ENCODE results near the gene CCDC183. TPM values are rescaled to one million over a fixed set of nuclear protein-coding genes. Genes with fewer than 3 reads are reported as not detected.
"Not testable (repeated sequence)": the region's sequence is repeated elsewhere in the genome, so short reads cannot be mapped to it uniquely, and the experiment has no call there.

CCDC183 gene
- total and polyA plus RNA-seq, 10 donors, result 0.41 to 1.6 (median 0.69) TPM

DNA sequence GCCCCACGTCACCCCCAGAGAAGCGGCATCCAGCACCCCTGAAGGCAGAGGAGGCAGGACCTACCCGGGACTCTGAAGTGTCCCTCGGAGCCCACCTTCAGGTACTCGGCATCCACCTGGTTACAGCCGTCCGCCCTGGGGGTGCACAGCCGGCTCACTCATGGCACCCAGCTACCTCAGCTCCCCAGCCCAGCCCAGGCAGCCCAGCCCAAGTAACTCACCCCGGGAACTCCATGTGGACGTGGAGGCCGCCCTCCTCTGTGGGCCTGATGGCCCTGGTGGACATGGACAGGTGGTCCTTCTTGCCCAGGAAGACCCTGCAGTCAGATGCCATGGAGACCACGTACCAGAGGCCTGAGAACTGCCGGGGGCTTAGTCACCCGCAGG lies 32.5 kb upstream of the CCDC183 start:
- intact Hi-C loops (cut with DNase I; ENCODE audit: low total_unique reads), result no loop called here
- TF ChIP-seq POLR2A (IDR thresholded peaks at IDR 0.05) (no peak), POLR2AphosphoS5 (IDR thresholded peaks at IDR 0.05) (no peak), CTCF (IDR thresholded peaks at IDR 0.05 in 8 of 11, conservative IDR thresholded peaks at IDR 0.05 in 3 of 11) (no peak)
- no peak for DNase-seq
- Histone ChIP-seq H3K36me3 (no peaks in the 10 kb centered on the region), H3K27me3 (replicated peaks in 1 of 7) (peaks cover 0 to 68% (median 8%) of the 10 kb centered on the region in 7 donors), H3K9me3 (no peaks in the 10 kb centered on the region), H3K4me3 (no peak overlapping the region), H3K27ac (no peak overlapping the region), H3K4me1 (peaks cover 0 to 69% (median 27%) of the 10 kb centered on the region in 6 donors)
- WGBS, 5 donors, result 83 to 96% (median 84%) methylated on average over 8 to 14 of the region's 14 CpGs

DNA sequence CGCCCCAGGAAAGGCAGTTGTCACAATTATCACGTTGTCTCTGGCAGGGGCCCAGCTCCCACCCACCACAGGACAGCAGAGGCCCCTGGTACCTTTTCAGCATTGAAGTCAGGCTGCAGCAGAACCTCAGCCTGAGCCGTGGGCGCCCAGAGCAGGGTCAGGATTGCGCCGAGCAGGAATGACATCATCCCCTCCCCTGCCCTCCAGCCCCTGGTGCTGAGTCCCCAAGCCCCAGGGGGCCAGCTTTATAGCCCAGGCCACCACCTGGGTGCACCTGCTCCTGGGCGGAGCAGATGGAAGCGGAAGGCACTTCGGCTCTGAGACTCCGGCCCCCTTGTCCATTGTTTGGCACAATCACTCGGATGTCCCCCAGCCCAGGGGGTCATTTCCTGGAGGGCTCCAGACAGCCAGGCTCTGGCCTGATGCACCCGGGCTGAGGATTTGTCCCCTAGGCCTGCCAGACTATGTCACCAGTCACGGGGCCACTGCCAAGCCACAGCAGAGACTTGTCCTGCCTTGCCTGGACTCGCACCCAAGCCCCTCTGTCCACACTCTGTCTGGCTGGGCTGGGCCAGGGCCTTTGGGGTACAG lies 31.7 kb upstream of the CCDC183 start, which contains the start of gene LCN15:
Gene LCN15, minus strand, starts transcription at position 218 of the 591 bp plus-strand sequence. Its CDS starts 30 bp downstream, at position 188.
- Histone ChIP-seq H3K27ac (peak within 1 kb of the TSS in 1 of 8 donors; percentile 34), H3K4me1 (peaks cover 0 to 61% (median 25%) of the 10 kb centered on the region in 6 donors), H3K9me3 (no peaks in the 10 kb centered on the region), H3K27me3 (replicated peaks in 1 of 7) (peaks cover 0 to 70% (median 8%) of the 10 kb centered on the region in 7 donors), H3K4me3 (no peak within 1 kb of the TSS), H3K36me3 (no peaks in the 10 kb centered on the region)
- intact Hi-C loops (cut with DNase I; ENCODE audit: low total_unique reads), result no loop called here
- 60 to 82% (median 73%) methylated on average over 4 to 14 of the region's 14 CpGs for WGBS, 5 donors
- TF ChIP-seq POLR2AphosphoS5 (IDR thresholded peaks at IDR 0.05) (no peak), POLR2A (IDR thresholded peaks at IDR 0.05) (no peak), CTCF (IDR thresholded peaks at IDR 0.05 in 8 of 11, conservative IDR thresholded peaks at IDR 0.05 in 3 of 11) (no peak)
- DNase-seq, result no peak

GRCh38 chr9:136765041-136765440 lies 31.1 kb upstream of the CCDC183 start:
- WGBS, 5 donors, result 83 to 91% (median 90%) methylated on average over 5 to 14 of the region's 14 CpGs
- Histone ChIP-seq H3K27ac (no peak overlapping the region), H3K4me3 (no peak overlapping the region), H3K4me1 (peaks cover 0 to 59% (median 23%) of the 10 kb centered on the region in 6 donors), H3K9me3 (no peaks in the 10 kb centered on the region), H3K27me3 (replicated peaks in 1 of 7) (peaks cover 0 to 68% (median 8%) of the 10 kb centered on the region in 7 donors), H3K36me3 (no peaks in the 10 kb centered on the region)
- intact Hi-C loops (cut with DNase I; ENCODE audit: low total_unique reads), result no loop called here
- DNase-seq, result no peak
- TF ChIP-seq POLR2A (IDR thresholded peaks at IDR 0.05), result no peak
- TF ChIP-seq CTCF (IDR thresholded peaks at IDR 0.05 in 8 of 11, conservative IDR thresholded peaks at IDR 0.05 in 3 of 11), result no peak
- TF ChIP-seq POLR2AphosphoS5 (IDR thresholded peaks at IDR 0.05), result peak in 1 of 3 donors; percentile 36

DNA sequence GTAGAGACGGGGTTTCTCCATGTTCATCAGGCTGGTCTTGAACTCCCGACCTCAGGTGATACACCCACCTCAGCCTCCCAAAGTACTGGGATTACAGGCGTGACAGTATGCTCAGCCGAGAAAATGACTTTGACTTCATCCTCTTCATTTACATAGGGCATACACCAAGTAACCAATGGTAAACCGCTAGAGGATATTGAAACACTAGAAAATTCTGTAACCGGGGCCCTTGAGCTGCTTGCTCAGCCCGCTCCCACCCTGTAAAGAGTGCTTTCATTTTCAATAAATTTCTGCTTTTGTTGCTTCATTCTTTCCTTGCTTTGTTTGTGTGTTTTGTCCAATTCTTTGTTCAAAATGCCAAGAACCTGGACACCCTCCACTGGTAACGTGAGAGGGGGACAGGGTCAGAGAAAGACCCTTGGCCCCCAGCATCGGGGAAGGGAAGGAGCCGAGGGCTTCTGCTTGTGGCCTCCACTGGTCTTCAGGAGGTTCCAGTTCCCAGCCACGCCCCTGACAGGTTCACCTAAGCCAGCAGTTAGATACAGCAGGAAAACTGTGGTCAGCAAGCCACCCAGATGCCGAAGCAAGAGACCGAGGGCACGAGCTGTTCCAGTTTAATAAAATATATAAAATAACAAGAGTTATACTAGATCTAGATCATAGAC lies 30.3 kb upstream of the CCDC183 start:
- DNase-seq; intact Hi-C loops (cut with DNase I; ENCODE audit: low total_unique reads); H3K9me3 ChIP-seq; H3K36me3 ChIP-seq; H3K4me3 ChIP-seq: not testable (repeated sequence)
- H3K27me3 ChIP-seq (replicated peaks in 1 of 7), result peaks cover 0 to 62% (median 8%) of the 10 kb centered on the region in 7 donors
- peak overlapping the region in 4 of 8 donors; percentile 33 to 53 (median 34) for H3K27ac ChIP-seq
- WGBS, 5 donors, result 59 to 81% (median 72%) methylated on average over 14 of the region's 14 CpGs
- peaks cover 0 to 50% (median 14%) of the 10 kb centered on the region in 6 donors for H3K4me1 ChIP-seq

All from spleen (tissue), 11 donors.